Esophagus (tissue), 2 donors: ENCODE results near the gene UTP14C. TPM values are rescaled to one million over a fixed set of nuclear protein-coding genes. Genes with fewer than 3 reads are reported as not detected.

Experiments
- H3K27ac ChIP-seq, 2 donors: one replicate each; pipeline ENCODE4 v1.5.1; 2013; ENCODE audit warnings: low read depth in 2 of 2, mild to moderate bottlenecking in 2 of 2, inconsistent platforms in 1 of 2, low read length in 1 of 2, moderate library complexity in 1 of 2
- H3K27me3 ChIP-seq, 2 donors: one replicate each; pipeline ENCODE4 v1.6.1; 2013; ENCODE audit warnings: low read length in 2 of 2, control low read depth in 1 of 2, mild to moderate bottlenecking in 1 of 2; ENCODE audit not compliant: insufficient read depth in 2 of 2, control insufficient read depth in 1 of 2
- H3K36me3 ChIP-seq, 2 donors: one replicate each; pipeline ENCODE4 v1.6.1; 2013; ENCODE audit warnings: low read length in 1 of 2; ENCODE audit not compliant: control insufficient read depth in 2 of 2, insufficient read depth in 2 of 2
- H3K4me1 ChIP-seq, 2 donors: one replicate each; pipeline ENCODE4 v1.6.1; 2013; ENCODE audit warnings: low read length in 1 of 2; ENCODE audit not compliant: control insufficient read depth in 2 of 2, insufficient read depth in 2 of 2
- H3K4me3 ChIP-seq, 2 donors: one replicate each; pipeline ENCODE4 v1.5.1; 2013; ENCODE audit warnings: low read length in 2 of 2, mild to moderate bottlenecking in 2 of 2, low read depth in 1 of 2, moderate library complexity in 1 of 2
- H3K9me3 ChIP-seq, 2 donors: one replicate each; pipeline ENCODE4 v1.6.1; 2013; ENCODE audit warnings: mild to moderate bottlenecking in 2 of 2, low read depth in 1 of 2, low read length in 1 of 2, moderate library complexity in 1 of 2; ENCODE audit not compliant: control insufficient read depth in 2 of 2, insufficient read depth in 1 of 2
- WGBS, 2 donors: extraction: QIAGEN DNeasy Blood & Tissue Kit; methylation state at CpG; one replicate each; pipeline ENCODE4 v1.1.7; 2013; 5-methylcytosine and 5-hydroxymethylcytosine counted together
- polyA plus RNA-seq, 2 donors: library from polyadenylated mRNA; stranded (reverse); fragments of 200-250 nt; gene quantifications; one replicate each; pipeline ENCODE4 v1.2.3, GENCODE V29; 2013
- donor health status: healthy with polysubstance abuse.
- donor health status: Bipolar disorder and iron deficiency.

Gene UTP14C
- polyA plus RNA-seq, 2 donors, result 1.7 to 3.1 TPM

DNA sequence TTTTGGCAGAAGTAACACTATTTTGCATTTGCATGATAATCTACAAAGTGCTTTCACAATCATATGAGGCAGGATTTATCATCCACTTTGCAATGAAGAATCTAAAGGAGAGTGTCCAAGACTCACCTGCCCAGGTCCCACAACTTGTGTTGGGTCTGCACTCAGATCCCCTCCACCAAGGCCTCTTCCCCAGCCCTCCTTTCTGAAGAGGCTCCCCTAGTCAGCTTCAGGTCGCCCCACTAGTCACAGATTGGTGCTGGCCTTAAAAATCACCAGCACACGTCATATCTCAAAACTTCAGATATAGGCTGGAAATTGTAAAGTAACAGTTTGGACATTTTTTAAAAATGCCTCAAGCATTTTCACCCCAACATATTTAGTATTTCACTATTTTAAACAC lies 30.8 kb upstream of the UTP14C start:
- Histone ChIP-seq H3K27me3 (no peaks in the 10 kb centered on the region), H3K36me3 (no peaks in the 10 kb centered on the region), H3K4me3 (no peak overlapping the region), H3K27ac (no peak overlapping the region), H3K4me1 (peaks cover 6 to 7% of the 10 kb centered on the region in 2 donors), H3K9me3 (no peaks in the 10 kb centered on the region)
- WGBS, 2 donors, result 79 to 88% methylated on average over 2 of the region's 2 CpGs

- no peaks in the 10 kb centered on the region for H3K36me3 ChIP-seq
- peak overlapping the region in 1 of 2 donors; percentile 24 for H3K27ac ChIP-seq
- H3K4me3 ChIP-seq, result no peak overlapping the region
- H3K27me3 ChIP-seq, result no peaks in the 10 kb centered on the region
- H3K4me1 ChIP-seq, result peaks cover 6 to 10% of the 10 kb centered on the region in 2 donors
- WGBS, 2 donors, result 28 to 29% methylated on average over 9 of the region's 9 CpGs
- no peaks in the 10 kb centered on the region for H3K9me3 ChIP-seq
Observed at GRCh38 chr13:51995677-51996551, 28.6 kb upstream of the UTP14C start.

DNA sequence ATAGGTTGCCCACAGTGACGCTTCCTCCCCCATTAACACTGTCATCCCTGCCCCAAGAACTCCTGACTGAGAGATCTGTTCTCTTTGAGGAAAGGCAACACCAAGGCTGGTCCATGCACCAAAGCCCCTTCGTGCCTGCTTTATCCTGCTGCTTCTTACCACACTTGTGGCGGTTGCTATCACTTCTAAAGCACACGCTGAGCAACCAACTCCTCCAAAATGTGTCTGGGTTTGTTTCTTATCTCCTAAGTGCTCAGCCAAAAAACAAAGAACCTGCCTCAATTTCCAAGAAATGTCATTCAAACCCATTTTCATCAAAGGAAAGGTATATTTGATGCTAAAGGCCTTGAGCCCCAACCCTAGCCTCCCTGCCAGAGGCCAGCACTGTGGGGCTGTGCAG lies 27.9 kb upstream of the UTP14C start:
- Histone ChIP-seq H3K4me1 (peaks cover 6 to 10% of the 10 kb centered on the region in 2 donors), H3K27ac (no peak overlapping the region), H3K27me3 (no peaks in the 10 kb centered on the region), H3K36me3 (no peaks in the 10 kb centered on the region), H3K9me3 (no peaks in the 10 kb centered on the region), H3K4me3 (no peak overlapping the region)
- WGBS, 2 donors, result 88 to 91% methylated on average over 4 of the region's 4 CpGs

DNA sequence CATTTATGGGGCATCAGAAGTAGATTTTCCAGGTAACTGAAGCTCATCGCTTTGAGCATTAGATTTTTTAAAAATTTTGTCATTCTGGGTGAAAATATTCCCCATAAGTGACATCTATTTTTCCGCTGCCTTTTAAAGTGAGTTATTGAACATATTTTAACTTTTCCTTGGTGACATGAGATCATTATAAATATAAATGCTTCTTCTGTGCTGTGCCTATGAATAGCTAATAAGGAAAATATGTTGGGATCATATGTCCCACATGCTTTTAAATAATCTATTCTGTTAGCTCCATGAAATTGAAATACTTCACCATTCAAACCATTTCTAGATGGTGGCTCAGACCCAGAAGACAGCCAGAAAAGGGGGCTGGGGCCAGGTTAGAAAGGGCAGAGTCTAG lies 27.3 kb upstream of the UTP14C start:
- Histone ChIP-seq H3K4me3 (no peak overlapping the region), H3K9me3 (no peaks in the 10 kb centered on the region), H3K27ac (no peak overlapping the region), H3K36me3 (no peaks in the 10 kb centered on the region), H3K27me3 (no peaks in the 10 kb centered on the region), H3K4me1 (peaks cover 6 to 10% of the 10 kb centered on the region in 2 donors)
- 92 to 95% methylated on average over 2 of the region's 2 CpGs for WGBS, 2 donors

DNA sequence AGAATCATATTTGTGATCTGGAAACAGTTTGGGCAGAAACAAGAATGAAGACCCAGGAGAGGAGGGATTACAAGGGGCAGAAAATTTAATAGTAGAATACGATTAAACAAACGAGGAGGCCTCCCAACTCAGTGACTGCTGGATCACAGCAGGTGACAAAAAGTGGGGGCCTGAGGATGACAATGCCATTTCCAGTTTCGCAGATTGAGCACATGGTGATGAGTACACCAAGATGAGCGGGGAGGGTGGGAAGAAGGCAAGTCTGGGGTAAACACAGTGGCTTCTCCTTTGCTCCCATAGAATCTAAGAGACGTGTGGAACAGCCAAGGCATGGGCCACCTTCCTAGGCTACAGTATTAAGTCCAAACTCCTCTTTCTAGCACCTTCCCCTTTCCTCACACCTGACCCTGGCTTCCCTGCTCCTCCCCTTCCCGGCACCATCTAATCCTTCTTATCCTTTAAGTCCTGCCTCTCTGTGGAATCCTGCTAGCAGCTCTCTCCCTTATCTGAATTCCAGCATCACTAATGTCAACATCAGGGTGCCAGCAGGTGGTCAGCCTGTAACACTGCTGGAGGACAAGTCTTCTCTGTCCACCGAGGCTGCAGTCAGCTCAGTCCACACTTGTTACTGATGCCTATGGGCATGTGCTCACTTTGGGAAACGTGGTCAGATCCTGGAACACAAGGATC lies 26.7 kb upstream of the UTP14C start:
- WGBS, 2 donors, result 60 to 77% methylated on average over 8 of the region's 8 CpGs
- Histone ChIP-seq H3K36me3 (no peaks in the 10 kb centered on the region), H3K4me1 (peaks cover 6 to 10% of the 10 kb centered on the region in 2 donors), H3K4me3 (no peak overlapping the region), H3K27ac (no peak overlapping the region), H3K27me3 (no peaks in the 10 kb centered on the region), H3K9me3 (no peaks in the 10 kb centered on the region)

GRCh38 chr13:51998723-51999509 lies 25.6 kb upstream of the UTP14C start:
- Histone ChIP-seq H3K27ac (no peak overlapping the region), H3K27me3 (no peaks in the 10 kb centered on the region), H3K4me1 (peaks cover 6 to 10% of the 10 kb centered on the region in 2 donors), H3K9me3 (no peaks in the 10 kb centered on the region), H3K36me3 (no peaks in the 10 kb centered on the region), H3K4me3 (no peak overlapping the region)
- WGBS, 2 donors, result 43 to 47% methylated on average over 6 of the region's 6 CpGs

GRCh38 chr13:51999510-51999911 lies 25.0 kb upstream of the UTP14C start:
- Histone ChIP-seq H3K4me3 (no peak overlapping the region), H3K27ac (peak overlapping the region in 1 of 2 donors; percentile 36)
- 33 to 41% methylated on average over 13 of the region's 13 CpGs for WGBS, 2 donors

DNA sequence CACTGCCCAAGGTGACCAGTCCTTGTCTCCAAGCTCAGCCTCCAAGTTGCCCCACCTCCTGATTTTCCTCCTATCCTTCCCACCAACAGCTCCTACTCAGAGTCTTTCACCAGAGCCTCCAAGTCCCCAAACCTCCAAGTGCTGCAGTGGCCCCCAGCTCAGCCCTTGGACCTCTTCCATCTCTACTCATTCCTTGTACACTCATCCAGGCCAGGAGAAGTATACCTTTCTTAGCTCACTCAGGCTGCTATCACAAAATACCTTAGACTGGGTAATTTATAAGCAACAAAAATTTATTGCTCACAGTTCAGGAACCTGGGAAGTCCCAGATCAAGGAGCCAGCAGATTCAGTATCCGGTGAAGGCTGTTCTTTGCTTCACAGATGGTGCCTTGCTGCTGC lies 24.6 kb upstream of the UTP14C start:
- Histone ChIP-seq H3K27me3 (no peaks in the 10 kb centered on the region), H3K4me1 (peaks cover 6 to 10% of the 10 kb centered on the region in 2 donors), H3K27ac (peak overlapping the region in 1 of 2 donors; percentile 36), H3K36me3 (no peaks in the 10 kb centered on the region), H3K4me3 (no peak overlapping the region), H3K9me3 (no peaks in the 10 kb centered on the region)
- 54 to 55% methylated on average over 1 of the region's 1 CpG for WGBS, 2 donors

More at GRCh38 chr13:51999510-51999911, 25.0 kb upstream of the UTP14C start:
- Histone ChIP-seq H3K36me3 (no peaks in the 10 kb centered on the region), H3K27me3 (no peaks in the 10 kb centered on the region), H3K4me1 (peaks cover 6 to 10% of the 10 kb centered on the region in 2 donors), H3K9me3 (no peaks in the 10 kb centered on the region)

- 48 to 52% methylated on average over 3 of the region's 3 CpGs for WGBS, 2 donors
- H3K36me3 ChIP-seq, result no peaks in the 10 kb centered on the region
- H3K4me3 ChIP-seq, result no peak overlapping the region
- no peaks in the 10 kb centered on the region for H3K9me3 ChIP-seq
- H3K27me3 ChIP-seq, result no peaks in the 10 kb centered on the region
- no peak overlapping the region for H3K27ac ChIP-seq
- H3K4me1 ChIP-seq, result peaks cover 0 to 6% of the 10 kb centered on the region in 2 donors
Observed at GRCh38 chr13:52001120-52001731, 23.3 kb upstream of the UTP14C start.
